GM12874 (cell line): Measurements from ENCODE around the gene CAPN6.

Source experiments
- CTCF ChIP-seq: IDR thresholded peaks from 2 replicates; pipeline ENCODE4 v1.5.1; 2011; ENCODE audit warnings: low read depth, mild to moderate bottlenecking, control low read depth, low read length, moderate library complexity; ENCODE audit not compliant: insufficient read depth

Gene CAPN6, protein sequence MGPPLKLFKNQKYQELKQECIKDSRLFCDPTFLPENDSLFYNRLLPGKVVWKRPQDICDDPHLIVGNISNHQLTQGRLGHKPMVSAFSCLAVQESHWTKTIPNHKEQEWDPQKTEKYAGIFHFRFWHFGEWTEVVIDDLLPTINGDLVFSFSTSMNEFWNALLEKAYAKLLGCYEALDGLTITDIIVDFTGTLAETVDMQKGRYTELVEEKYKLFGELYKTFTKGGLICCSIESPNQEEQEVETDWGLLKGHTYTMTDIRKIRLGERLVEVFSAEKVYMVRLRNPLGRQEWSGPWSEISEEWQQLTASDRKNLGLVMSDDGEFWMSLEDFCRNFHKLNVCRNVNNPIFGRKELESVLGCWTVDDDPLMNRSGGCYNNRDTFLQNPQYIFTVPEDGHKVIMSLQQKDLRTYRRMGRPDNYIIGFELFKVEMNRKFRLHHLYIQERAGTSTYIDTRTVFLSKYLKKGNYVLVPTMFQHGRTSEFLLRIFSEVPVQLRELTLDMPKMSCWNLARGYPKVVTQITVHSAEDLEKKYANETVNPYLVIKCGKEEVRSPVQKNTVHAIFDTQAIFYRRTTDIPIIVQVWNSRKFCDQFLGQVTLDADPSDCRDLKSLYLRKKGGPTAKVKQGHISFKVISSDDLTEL

GRCh38 chrX:111270339-111270738 lies at the start of gene CAPN6:
Gene CAPN6 (minus strand): TSS chrX:111270483. CDS start chrX:111263936, 6,547 bp downstream.
- no peak for TF ChIP-seq CTCF

DNA sequence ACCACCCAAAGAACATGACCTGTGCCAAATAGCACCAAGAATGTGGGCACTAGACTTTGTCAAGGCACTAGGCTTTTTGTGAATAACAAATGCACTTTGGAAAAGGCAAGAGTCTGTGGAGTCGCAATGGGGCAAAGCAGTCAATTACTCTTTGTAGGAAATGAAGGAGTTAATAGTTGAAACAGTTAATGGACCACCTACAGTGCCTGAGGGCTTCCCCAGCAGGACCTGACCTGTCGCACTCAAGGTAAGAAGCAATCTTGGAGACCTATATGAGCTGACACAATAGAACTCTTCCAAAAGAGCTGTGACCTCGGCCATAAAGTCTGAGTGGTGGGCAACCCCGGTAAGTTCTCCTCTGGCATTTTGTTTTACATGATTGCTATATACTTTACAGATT lies 49.2 kb upstream of the CAPN6 start:
- TF ChIP-seq CTCF: no peak

DNA sequence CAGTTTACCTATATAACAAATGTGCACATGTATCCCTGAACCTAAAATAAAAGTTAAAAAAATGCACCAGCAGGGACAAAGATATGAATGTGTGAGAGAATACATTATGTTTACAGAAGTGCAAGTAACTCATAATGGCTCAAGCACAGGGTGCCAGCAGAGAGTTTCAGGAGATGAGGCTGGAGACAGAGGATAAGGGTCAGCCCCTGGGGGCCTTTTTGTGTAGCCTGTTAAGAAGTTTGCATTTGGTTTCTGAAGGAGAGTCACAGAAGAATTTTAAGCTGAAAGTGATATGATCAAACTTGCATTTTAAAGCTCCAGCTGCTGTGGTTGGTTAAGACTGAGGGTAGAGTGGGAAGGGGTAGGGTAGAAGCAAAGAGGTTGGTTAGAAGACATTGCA lies 48.6 kb upstream of the CAPN6 start:
- no peak for TF ChIP-seq CTCF

DNA sequence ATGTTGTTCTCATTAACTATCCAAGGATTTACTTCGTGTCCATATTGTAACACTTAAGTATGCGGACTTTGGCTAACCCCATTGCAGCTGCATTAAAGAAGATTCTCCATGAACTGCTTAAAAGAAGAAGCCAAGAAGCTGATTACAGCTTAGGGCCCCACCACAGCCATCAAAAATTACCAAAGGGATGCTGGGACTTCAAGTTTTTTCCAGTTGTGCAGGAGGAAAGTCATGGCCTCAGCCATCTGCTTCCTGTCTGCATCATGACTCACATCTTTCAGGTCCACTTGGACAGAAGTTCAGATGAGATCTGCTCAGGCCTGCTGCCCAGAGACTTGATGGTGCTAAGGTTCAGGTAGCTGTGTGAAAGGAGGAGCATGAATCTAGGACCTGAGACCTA lies 38.8 kb upstream of the CAPN6 start:
- TF ChIP-seq CTCF: no peak

DNA sequence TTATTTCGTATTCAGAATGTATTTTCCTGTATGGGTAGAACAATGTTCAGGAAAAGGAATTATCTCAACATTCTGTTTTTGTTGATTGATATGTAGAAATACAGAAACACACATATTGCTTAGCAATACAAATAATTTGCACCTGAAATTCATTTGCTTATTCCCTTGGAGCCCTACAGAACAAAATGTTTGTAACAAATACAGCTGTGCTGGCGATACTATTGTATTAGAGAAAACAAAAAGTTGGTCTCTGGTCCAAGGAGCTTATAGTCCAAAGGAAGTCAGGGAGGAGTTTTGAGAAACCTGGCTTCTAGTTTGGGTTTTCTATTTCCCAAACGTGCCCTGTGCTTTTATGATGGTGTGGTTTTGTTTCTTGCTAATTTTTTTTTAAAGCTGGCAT lies 37.8 kb upstream of the CAPN6 start:
- no peak for TF ChIP-seq CTCF

DNA sequence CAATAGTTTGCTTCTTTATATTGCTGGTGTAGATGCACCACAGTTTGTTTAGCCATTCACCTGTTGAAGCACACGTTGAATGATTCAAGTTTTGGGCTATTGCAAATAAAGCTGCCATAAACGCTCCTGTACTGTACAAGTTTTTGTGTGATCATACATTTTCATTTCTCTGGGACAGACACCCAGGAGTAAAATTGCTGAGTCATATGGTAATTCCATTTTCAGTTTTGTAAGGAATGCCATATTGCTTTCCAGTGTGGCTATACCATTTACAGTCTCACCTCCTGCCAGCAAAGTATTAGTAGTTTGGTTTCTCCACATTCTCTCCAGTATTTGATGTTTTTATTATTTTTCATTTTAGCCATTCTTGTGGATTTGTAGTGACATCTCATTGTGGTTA lies 32.0 kb upstream of the CAPN6 start:
- TF ChIP-seq CTCF: no peak

GRCh38 chrX:111288841-111289240 lies 18.6 kb upstream of the CAPN6 start:
- no peak for TF ChIP-seq CTCF
